GM18498 (cell line): ENCODE data around the gene CNTF.
"Not testable (repeated sequence)": the region's sequence is repeated elsewhere in the genome, so short reads cannot be mapped to it uniquely, and the experiment has no call there.

Experiments
- ATAC-seq: cut with Tn5 transposase; IDR thresholded peaks from one replicate; pipeline ENCODE4 v1.9.1; 2021; ENCODE audit warnings: mild to moderate bottlenecking, moderate library complexity; ENCODE audit not compliant: unreplicated experiment

The CNTF gene, protein sequence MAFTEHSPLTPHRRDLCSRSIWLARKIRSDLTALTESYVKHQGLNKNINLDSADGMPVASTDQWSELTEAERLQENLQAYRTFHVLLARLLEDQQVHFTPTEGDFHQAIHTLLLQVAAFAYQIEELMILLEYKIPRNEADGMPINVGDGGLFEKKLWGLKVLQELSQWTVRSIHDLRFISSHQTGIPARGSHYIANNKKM

DNA sequence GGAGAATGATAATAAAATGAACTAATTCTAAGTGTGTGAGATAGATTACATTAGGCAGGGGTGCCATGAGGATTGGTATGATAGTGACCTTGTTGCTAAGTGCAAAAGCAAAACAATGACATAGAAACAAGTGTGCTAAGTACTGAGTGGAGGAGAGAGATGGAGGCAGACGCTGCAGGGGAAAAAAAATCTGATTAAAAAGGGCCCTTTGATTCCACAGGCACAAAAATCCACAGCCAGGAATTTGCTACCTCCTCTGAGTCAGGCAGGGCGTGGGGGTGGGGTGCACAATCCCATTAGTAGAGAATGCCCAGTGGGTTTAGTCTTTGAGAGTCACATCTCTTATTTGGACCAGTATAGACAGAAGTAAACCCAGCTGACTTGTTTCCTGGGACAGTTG, at the start of gene CNTF:
Gene CNTF (plus strand): TSS at position 322 of the 400 bp plus-strand sequence. CDS start 88 bp downstream, outside the sequence.
- no peak for ATAC-seq

DNA sequence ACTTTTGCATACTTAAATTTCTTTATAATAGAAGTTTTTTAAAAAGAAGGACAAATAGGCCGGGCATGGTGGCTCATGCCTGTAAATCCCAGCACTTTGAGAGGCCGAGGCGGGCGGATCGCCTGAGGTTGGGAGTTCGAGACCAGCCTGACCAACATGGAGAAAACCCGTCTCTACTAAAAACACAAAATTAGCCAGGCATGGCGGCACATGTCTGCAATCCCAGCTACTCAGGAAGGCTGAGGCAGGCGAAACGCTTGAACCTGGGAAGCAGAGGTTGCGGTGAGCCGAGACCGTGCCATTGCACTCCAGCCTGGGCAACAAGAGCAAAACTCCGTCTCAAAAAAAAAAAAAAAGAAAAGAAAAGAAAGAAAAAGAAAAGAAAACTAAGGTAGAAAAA, 49.6 kb upstream of the CNTF start:
- ATAC-seq, result not testable (repeated sequence)

DNA sequence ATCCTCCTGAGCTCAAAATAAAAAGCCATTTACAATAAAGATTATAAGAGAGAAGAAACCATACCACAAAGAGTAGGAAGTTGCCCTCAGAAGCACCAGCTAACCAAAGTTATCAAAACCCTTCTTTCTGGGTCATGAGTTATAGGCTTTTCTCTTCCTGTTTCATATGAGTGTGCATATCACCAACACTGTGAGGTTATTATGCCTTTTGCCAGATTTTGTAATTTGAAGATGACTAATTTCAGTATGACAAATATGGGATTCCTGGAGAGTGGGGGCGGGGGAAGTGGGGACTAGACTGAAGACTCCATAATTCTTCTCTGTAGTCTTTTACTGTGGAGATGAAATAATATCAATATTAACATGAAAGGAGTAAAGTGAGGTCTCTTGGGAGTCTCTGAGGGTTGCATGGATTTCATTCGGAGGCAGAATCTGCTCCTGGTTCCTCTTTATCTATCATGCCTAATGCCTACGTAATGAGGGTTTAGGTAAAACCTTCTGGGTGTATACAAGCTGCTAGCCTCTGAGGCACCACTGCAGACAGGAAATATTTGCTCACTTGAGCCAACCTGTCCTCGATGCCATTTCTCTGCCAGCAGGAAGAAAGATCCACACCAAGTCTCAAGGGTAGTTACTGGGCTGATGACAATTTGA, 48.9 kb upstream of the CNTF start:
- peak; percentile 24 for ATAC-seq

DNA sequence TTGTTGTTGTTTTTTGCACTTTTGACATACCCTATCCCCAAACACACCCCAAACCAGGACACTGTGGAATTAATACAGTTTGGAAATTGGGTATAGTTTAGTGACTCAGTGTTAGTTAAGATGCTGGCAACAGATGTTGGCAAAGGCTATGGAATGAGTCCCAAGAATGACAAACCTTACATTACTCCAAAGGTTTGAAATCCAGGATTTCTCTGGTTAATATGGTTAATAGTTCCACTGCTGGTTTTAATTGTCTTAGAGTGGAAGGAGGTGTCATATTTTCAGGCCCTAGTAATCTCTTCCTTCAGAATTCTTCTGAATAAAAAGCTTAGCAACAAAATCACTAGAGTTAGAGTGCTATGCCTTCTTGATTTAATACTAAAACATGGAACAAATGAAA, 47.6 kb upstream of the CNTF start:
- ATAC-seq, result no peak

DNA sequence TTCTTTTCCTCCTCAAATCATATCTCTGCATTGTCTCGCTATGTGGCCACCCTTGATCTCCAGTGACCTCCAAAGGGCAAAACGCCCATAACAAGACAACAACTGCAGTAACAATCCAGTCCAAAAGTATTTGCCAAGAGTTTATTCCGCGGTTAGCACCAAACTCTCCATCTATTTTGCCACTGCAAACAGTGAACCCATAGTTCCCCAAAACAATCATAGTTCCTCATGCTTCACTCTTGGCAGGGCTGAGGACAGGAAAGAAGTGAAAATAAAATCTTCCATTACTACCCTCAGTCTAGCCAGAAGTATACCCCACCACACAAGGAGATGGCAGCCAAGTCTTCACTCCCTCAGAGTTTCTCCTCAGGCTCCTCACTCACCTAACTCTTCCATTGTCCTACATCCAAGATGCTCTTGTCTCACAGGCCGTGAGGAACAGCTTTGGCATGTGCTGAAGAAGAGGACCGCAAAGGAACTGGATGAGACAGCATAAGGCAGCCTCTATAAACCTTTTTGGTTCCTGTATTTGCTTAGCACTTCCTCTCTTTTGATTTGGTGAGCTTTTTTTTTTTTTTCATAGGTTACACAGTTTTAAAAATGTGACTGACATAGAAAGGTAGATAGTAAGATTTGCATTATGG, 47.0 kb upstream of the CNTF start, which contains the start of gene LPXN:
Gene LPXN (minus strand): TSS at position 480 of the 644 bp plus-strand sequence. CDS start 84 bp downstream, at position 396.
- ATAC-seq, result no peak

DNA sequence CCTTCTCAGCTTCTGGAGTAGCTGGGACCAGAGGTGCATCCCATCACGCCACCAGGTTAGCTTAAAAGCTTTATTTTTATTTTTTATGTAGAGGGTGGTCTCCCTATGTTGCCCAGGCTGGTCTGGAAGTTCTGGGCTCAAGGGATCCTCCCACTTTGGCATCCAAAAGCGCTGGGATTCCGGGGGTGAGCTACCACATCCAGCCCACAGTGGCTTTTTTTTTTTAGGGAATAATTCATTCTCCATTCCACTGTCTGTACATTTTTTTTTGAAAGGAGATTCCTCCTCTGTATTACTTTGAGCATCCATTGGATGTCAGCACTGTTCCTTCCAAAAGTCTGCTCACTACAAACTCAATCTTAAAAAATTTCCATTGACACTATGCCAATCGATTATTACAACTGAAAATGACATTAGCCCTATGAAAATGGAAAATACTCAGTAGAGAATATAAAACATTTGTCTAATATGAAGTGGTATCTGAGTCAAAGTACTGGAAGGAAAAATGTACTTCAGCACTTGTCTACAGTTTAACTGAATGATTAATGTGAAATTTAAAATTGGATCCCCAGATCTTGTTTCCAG, 45.5 kb upstream of the CNTF start:
- ATAC-seq, result no peak

DNA sequence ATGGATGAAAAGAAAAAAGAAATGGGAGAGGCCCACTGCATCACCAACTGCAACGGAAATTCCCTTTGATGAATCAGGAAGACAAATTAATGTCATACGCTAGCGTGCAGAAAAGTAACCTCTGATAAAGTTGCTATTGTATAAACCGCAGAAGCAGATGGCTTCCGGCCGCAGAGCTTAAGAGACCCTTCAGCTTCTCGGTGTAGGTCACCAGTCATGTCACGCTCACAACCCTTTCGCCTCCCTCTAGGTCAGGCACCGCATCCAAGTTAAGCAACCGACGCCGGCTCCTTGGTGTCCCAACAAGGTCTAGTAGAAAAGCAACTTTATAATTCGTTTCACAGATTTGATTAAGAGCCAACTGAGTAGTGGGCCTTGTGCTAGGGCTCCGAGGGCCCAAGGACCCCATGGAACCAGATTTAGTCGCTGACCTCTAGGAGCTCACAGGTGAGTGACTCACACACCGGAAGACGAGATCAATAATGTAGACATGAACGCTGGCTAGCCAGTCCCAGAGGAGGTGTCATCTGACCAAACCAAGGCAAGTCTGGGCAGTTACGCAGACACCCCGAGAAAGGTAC, 44.8 kb upstream of the CNTF start:
- ATAC-seq, result peak; percentile 53

DNA sequence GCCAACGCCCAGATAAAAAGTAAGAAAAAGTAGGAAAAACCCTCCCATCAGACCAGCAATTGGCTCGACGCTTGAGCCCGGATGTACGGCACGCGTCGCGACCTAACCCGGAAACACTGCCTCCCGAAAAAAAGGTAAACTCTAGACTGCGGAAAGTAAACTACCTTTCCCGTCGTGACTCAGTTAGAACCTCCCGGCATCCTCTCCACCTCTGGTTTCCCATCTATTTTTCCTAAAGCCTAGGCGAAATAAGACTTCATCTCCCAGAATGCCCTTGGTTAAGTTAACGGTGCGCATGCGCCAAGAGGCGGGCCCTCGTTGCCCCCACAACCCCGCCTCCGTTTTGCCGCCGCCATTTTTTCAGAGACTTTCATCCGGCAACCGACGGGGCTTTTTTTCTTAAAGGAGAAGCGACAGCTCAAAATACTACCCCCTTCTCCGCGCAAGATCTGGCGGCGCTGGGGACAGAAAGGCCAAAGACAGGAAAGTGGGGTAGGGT, 44.3 kb upstream of the CNTF start:
- ATAC-seq, result peak; percentile 25

DNA sequence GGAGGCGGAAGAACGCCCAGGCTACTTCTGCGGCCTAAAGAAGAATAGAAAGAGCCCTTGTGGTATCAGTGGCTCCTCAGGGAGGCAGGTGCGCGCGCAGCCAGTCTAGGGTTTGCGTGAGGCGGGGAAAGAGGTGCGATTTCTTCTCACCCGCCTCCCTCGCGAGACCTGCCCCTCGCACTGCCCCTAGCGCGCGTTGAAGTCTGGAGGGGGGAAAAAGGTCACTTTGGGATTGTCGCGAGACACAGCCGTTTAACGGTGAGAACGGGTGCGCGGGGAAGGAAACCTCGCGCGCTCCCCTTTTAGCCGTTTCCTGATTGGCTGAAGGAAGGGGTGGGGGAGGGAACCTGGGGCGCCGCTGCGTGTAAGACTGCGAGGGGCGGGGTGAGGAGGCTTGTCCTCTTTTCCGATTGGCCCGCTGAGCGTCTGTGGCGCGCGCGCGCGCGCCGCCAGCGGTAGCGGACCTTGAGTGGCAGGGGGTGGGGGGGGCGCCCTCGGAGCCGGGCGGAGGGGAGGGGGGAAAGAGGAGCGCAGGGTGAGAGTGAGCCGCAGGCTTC, 43.8 kb upstream of the CNTF start, which contains the start of gene ZFP91:
Gene ZFP91 (plus strand): TSS at position 429 of the 557 bp plus-strand sequence. CDS start 219 bp downstream, outside the sequence.
- peak; percentile 48 for ATAC-seq

DNA sequence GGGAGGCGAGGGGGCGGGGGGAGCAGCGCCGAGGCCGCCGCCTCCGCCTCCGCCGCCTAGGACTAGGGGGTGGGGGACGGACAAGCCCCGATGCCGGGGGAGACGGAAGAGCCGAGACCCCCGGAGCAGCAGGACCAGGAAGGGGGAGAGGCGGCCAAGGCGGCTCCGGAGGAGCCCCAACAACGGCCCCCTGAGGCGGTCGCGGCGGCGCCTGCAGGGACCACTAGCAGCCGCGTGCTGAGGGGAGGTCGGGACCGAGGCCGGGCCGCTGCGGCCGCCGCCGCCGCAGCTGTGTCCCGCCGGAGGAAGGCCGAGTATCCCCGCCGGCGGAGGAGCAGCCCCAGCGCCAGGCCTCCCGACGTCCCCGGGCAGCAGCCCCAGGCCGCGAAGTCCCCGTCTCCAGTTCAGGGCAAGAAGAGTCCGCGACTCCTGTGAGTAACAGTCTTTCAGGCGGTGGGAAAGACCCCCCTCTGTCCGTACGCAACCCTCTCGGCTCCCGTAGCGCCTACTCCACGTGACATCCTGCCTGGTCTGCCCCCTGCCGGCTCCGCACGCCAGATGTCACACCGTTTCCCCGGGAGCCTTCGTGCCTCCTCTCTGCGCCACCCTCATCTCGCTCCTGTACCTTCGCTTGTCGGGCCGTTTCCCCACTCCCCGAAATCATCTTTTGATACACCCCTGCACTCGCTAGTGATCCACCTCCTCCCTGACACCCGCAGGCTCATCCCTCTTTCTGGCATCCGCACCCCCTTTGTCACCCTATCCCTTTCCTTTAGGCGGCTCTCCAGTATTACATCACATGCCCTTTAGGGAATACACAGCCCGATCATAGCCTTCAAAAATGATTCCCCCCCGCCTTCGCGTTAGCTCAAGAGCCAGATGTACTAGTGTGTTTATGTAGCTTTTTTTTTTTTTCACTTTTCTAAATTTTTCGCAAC, 43.0 kb upstream of the CNTF start:
- ATAC-seq, result peak; percentile 44

DNA sequence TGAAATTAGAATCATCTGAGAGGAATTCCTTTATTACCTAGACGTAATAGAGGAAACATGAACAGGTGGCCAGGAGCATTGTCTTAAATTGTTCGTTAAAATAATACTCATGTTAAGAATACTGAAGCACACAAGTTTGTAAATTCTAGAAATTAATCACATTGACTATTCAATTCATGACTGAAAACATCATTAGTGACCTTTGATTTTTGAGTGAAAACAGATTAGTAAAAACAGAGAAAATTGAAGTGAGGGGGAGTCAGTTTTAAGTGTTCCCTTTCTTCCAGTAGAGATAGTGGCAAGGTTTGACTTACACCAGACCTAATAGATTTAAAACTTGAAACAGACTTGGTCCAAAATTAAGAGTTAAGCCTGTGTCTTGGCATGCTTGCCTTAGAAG, 42.2 kb upstream of the CNTF start:
- no peak for ATAC-seq

DNA sequence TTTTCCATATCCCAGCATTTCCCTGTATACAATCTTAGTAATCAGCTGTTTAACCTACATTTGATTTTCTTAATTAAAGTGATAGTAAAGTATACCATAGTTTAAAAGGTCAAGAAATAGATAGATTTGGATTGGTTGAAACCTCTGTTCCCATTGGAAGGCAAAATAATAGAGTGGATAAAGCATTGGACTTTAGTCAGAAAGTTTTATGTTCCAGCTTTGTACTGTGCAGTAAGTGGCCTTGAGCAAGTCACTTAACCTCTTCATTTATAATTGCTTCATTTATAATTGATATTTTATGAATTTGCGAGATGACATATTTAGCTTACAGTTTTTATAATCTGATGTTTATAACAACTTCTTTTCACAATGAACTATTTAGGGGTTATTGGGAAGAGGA, 40.0 kb upstream of the CNTF start:
- no peak for ATAC-seq

DNA sequence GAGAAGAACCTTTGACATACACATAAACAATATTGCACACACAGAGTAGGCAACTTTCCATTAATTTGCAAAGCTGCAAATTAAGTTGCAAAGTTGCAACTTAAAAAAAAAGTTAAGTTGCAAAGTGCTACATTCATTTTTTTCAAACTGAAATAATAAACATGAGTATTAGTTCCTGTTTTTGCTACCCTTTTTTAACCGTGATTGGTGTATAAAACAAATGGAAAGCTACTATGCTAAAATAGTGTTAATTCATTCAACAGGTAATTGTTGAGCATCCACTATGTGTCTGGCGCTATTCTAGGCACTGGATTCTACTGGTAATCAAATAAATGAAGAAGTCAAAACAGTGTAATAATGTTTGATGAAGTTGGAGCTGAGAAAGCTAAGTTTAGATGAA, 35.5 kb upstream of the CNTF start:
- ATAC-seq, result no peak

DNA sequence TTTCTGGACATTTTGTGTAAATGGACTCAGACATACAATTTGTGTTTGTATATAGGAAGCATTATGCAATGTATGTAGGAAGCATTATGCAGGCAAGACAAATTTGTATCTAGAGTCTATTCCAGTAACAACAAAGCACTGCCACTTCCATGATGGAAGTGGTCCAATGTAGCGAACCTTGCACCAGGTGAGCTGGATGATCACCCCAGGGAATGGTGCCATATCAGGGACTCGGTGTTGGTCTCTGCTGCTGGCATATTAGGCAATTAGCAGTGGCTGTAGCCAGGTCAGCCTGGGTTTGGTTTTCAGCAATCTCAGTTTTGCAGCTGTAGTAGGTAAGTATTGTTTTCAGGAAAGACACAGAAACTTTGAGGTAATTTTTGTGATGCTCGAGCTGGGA, 30.8 kb upstream of the CNTF start:
- ATAC-seq, result no peak

DNA sequence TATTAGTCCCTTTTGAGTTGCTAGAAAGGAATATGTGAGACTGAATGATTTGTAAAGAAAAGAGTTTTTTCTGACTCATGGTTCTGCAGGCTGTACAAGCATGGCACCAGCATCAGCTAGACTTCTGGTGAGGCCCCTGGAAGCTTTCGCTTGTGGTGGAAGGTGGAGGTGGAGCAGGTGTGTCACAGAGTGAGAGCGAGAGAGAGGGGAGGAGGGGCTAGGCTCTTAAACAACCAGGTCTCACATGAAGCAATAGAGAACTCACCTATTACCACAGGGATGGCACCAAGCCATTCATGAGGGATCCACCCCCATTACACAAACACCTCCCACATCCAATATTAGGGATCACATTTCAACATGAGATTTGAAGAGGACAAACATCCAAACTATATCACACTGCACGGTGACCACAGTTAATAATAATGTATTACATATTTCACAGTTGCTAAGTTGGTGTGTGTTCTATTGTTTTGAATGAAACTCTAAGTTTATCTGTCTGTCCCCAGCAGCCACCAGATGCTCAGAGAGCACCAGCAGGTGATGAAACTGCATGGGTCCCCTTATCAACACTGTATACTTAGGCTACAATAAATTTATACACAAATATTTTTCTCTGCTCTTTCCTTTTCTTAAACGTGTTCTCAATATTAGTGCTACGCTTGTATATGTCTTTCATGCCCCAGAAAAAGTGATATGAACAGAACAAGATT, 29.5 kb upstream of the CNTF start:
- peak; percentile 48 for ATAC-seq

DNA sequence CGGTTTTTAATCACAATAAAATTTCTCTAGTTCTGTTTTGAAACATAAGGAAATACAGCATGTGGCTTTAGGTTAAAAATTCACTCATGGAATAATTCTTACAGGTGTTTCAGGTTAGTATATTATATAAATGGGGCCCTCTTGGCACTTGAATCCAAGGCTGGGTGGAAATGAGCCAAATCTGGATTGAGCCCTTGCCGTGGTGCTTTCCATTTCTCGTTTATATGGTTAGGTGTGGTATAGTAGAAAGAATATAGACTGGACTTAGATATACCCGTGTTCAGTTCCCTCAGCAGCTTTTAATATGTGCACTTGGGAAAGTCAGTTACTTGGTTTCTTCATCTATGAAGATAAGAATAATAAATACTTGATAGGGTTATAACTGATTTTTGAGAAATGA, 27.6 kb upstream of the CNTF start:
- ATAC-seq, result no peak

DNA sequence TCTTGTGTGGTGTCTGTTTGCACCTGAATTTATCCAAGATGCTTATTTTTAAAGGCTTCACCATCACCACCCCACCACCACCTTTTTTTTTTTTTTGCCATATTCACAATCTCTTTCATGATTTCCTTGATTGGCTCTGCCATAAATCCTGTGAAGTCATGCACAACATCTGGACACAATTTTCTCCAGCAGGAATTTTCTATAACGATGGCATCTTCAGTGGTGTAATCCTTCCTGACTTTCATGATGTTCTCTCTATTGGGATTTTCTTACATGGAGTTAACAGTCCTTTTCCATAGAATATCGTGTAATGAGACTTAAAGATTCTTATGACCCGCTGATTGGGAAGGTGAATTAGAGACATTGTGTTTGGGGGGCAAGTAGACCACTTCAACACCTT, 25.8 kb upstream of the CNTF start:
- ATAC-seq, result no peak

DNA sequence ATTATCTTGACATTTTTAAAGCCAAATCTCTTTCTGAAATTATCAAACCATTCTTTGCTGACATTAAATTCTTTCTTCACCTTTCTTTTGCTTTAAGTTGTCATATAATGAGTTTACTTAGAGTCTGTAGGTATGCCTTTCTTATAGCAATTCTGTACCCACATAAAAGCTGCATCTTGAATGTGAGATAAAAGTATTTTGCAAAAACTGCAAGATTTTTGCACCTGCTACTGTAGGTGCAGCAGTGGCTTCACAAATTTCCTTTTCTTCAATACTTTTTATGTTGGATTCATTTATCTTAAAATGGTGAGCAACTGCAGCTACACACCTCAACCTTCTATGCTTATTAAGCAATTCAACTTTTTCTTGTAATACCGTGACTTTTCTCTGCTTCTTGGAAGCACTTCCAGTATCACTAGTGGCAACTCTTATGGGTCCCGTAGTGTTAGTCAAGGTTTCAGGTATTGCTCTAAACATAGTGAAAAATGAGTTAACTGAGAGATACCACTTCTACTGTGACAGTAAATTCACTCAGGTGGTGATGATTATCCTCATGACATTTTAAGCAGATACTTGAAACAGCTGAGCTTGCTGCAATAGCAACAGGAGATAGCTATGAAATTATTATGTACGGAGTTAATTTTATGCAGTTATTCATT, 24.9 kb upstream of the CNTF start:
- peak; percentile 65 for ATAC-seq

DNA sequence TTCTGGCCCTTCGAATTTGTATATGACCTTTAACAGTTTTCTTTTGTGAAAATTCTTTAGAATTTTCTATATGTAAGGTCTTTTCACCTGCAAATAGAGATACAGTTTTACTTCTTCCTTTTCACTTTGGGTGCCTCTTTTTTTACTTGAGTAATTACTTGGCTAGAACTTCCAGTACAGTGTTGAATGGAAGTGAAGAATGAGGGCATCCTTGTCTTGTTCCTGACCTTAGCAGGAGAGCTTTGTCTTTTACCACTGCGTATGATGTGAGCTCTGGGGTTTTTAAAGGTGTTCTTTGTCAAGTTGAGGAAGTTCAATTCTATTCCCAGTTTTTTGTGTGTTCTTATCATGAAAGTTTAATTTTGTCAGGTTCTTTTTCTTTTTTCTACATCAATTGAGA, 22.0 kb upstream of the CNTF start:
- no peak for ATAC-seq
